CD4-positive, alpha-beta T cell (primary cell): ENCODE measurements around the gene ATG5. TPM values are rescaled to one million over a fixed set of nuclear protein-coding genes. Genes with fewer than 3 reads are reported as not detected.
"Not testable (repeated sequence)": the region's sequence is repeated elsewhere in the genome, so short reads cannot be mapped to it uniquely, and the experiment has no call there.

Experiments
- ATAC-seq: fragments of 200-7000 bp; cut with Tn5 transposase; one replicate; pipeline ENCODE4 v1.10.0; 2022; ENCODE audit warnings: mild to moderate bottlenecking; ENCODE audit not compliant: poor library complexity
- CTCF ChIA-PET: fragments of 350-600 bp; sonication (Branson Sonifier 250); formaldehyde crosslinking; loops from one replicate; lab custom pipeline; 2021; ENCODE audit warnings: antibody characterized with exemption, inconsistent platforms; lab: Charles Lee
- POLR2A ChIA-PET: fragments of 350-600 bp; sonication (Branson Sonifier 250); formaldehyde crosslinking; loops from one replicate; lab custom pipeline; 2021; ENCODE audit warnings: antibody characterized with exemption, inconsistent platforms; lab: Charles Lee
- DNase-seq, 14 experiments: peaks; one replicate each; pipeline ENCODE4 v3.0.0-alpha.2; 2013 to 2020; ENCODE audit warnings: mixed read lengths in 2 of 14
- H3K27ac ChIP-seq, 2 donors: one replicate each; pipeline versions ENCODE4 v1.5.1 to v1.7.0; 2013; ENCODE audit warnings: low read length in 2 of 2, low read depth in 1 of 2, mild to moderate bottlenecking in 1 of 2
- H3K27me3 ChIP-seq, 2 experiments: 1 replicate in 1 of 2; 2 replicates in 1 of 2; pipeline versions ENCODE4 v1.6.1 to v1.7.0; 2013; ENCODE audit warnings: low read length in 2 of 2, control low read depth in 1 of 2, mild to moderate bottlenecking in 1 of 2, moderate library complexity in 1 of 2; ENCODE audit not compliant: insufficient read depth in 2 of 2, control insufficient read depth in 1 of 2
- H3K36me3 ChIP-seq: one replicate; pipeline ENCODE4 v1.6.1; 2013; ENCODE audit warnings: low read length, control low read depth; ENCODE audit not compliant: insufficient read depth
- H3K4me1 ChIP-seq: one replicate; pipeline ENCODE4 v1.6.1; 2013; ENCODE audit warnings: low read length, control low read depth; ENCODE audit not compliant: insufficient read depth
- H3K4me3 ChIP-seq: one replicate; pipeline ENCODE4 v1.5.1; 2013; ENCODE audit warnings: mild to moderate bottlenecking, low read length, moderate library complexity
- H3K9me3 ChIP-seq, 2 experiments: 1 replicate in 1 of 2; 2 replicates in 1 of 2; pipeline versions ENCODE4 v1.6.1 to v1.7.0; 2013; ENCODE audit warnings: low read length in 2 of 2, mild to moderate bottlenecking in 2 of 2, control low read depth in 1 of 2, moderate library complexity in 1 of 2; ENCODE audit not compliant: control insufficient read depth in 1 of 2, insufficient read depth in 1 of 2
- H3K27ac Mint-ChIP-seq: one replicate; pipeline ENCODE4 v1.8.0; 2020; ENCODE audit warnings: mixed read lengths
- H3K27me3 Mint-ChIP-seq: one replicate; pipeline ENCODE4 v1.8.0; 2021; ENCODE audit warnings: mixed read lengths
- H3K36me3 Mint-ChIP-seq: one replicate; pipeline ENCODE4 v1.8.0; 2021; ENCODE audit warnings: low read depth, mixed read lengths
- H3K4me1 Mint-ChIP-seq: one replicate; pipeline ENCODE4 v1.8.0; 2021; ENCODE audit warnings: low read depth, mixed read lengths
- H3K4me3 Mint-ChIP-seq: one replicate; pipeline ENCODE4 v1.8.0; 2020; ENCODE audit warnings: mild to moderate bottlenecking, mixed read lengths
- H3K9me3 Mint-ChIP-seq: one replicate; pipeline ENCODE4 v1.8.0; 2020; ENCODE audit warnings: mixed read lengths
- CTCF ChIP-seq: fragments of 200-600 bp; IDR thresholded peaks from one replicate; pipeline ENCODE4 v1.8.0; 2022; ENCODE audit warnings: antibody characterized with exemption, mild to moderate bottlenecking
- intact Hi-C, 2 experiments: fragments of 100-400 bp; cut with DNase I in 1 of 2; cut with micrococcal nuclease in 1 of 2; formaldehyde crosslinking; loops; one replicate each; pipeline versions ENCODE4 v1.15.1 to v1.9.0; 2023 to 2025; cut with DNase I, micrococcal nuclease
- total RNA-seq, 174 experiments: library from RNA in 2 of 174; stranded (reverse) in 2 of 174; gene quantifications; one replicate each; pipeline ENCODE4 v1.2.3 and lab custom pipeline; 2021 to 2026

ATG5 gene
- total RNA-seq, 2 experiments from 2014 or later: 19.4 to 23.2 TPM

- H3K27me3 Mint-ChIP-seq: no peaks in the 10 kb centered on the region
- ChIA-PET CTCF (no interaction called here), POLR2A (no interaction called here)
- Histone ChIP-seq H3K4me3 (no peak overlapping the region), H3K9me3 (no peaks in the 10 kb centered on the region), H3K4me1 (no peaks in the 10 kb centered on the region), H3K36me3 (peaks cover 2% of the 10 kb centered on the region), H3K27ac (no peak overlapping the region), H3K27me3 (no peaks in the 10 kb centered on the region)
- intact Hi-C loops: no loop called here
- H3K9me3 Mint-ChIP-seq: no peaks in the 10 kb centered on the region
- no peak overlapping the region for H3K4me3 Mint-ChIP-seq
- peaks cover 13% of the 10 kb centered on the region for H3K36me3 Mint-ChIP-seq
- no peak for TF ChIP-seq CTCF
- no peak for DNase-seq
- H3K4me1 Mint-ChIP-seq: peaks cover 32% of the 10 kb centered on the region
- H3K27ac Mint-ChIP-seq: no peak overlapping the region
- ATAC-seq: no peak
These were observed 72.4 kb downstream of the ATG5 start for GRCh38 chr6:106253172-106253571.

- Mint-ChIP-seq H3K4me1 (peaks cover 27% of the 10 kb centered on the region), H3K27ac (no peak overlapping the region), H3K27me3 (no peaks in the 10 kb centered on the region), H3K36me3 (peaks cover 18% of the 10 kb centered on the region), H3K9me3 (no peaks in the 10 kb centered on the region), H3K4me3 (no peak overlapping the region)
- no peaks in the 10 kb centered on the region for H3K27me3 ChIP-seq
- TF ChIP-seq CTCF: no peak
- no peaks in the 10 kb centered on the region for H3K4me1 ChIP-seq
- H3K27ac ChIP-seq: no peak overlapping the region
- ChIA-PET CTCF (interaction anchor here (1.0 kb wide), 1 partner anchor 80 kb away, joined by 3 read pairs; no protein-coding TSS in a partner anchor), POLR2A (no interaction called here)
- intact Hi-C loops: no loop called here
- peaks cover 6% of the 10 kb centered on the region for H3K36me3 ChIP-seq
- no peak for ATAC-seq
- H3K9me3 ChIP-seq: no peaks in the 10 kb centered on the region
- H3K4me3 ChIP-seq: no peak overlapping the region
- no peak for DNase-seq
These were observed 72.9 kb downstream of the ATG5 start for GRCh38 chr6:106252687-106253086.

- H3K27ac ChIP-seq, H3K27me3 Mint-ChIP-seq, H3K9me3 ChIP-seq, ATAC-seq, H3K4me1 ChIP-seq, H3K27ac Mint-ChIP-seq, POLR2A ChIA-PET, H3K27me3 ChIP-seq, intact Hi-C loops, H3K4me3 Mint-ChIP-seq, DNase-seq, H3K4me3 ChIP-seq, H3K9me3 Mint-ChIP-seq: not testable (repeated sequence)
- CTCF ChIA-PET: interaction anchor here (1.0 kb wide), 1 partner anchor 79 kb away, joined by 3 read pairs; no protein-coding TSS in a partner anchor
- Mint-ChIP-seq H3K36me3 (peaks cover 28% of the 10 kb centered on the region), H3K4me1 (peaks cover 22% of the 10 kb centered on the region)
- H3K36me3 ChIP-seq: peaks cover 15% of the 10 kb centered on the region
These were observed 73.9 kb downstream of the ATG5 start for GRCh38 chr6:106251531-106252255.

- H3K27me3 ChIP-seq: no peaks in the 10 kb centered on the region
- Mint-ChIP-seq H3K27ac (no peak overlapping the region), H3K9me3 (no peaks in the 10 kb centered on the region), H3K4me1 (peaks cover 22% of the 10 kb centered on the region), H3K4me3 (no peak overlapping the region), H3K36me3 (peaks cover 28% of the 10 kb centered on the region), H3K27me3 (no peaks in the 10 kb centered on the region)
- no peak overlapping the region for H3K4me3 ChIP-seq
- no peaks in the 10 kb centered on the region for H3K4me1 ChIP-seq
- ChIA-PET CTCF (no interaction called here), POLR2A (no interaction called here)
- intact Hi-C loops: no loop called here
- DNase-seq: no peak
- H3K36me3 ChIP-seq: peaks cover 17% of the 10 kb centered on the region
- no peaks in the 10 kb centered on the region for H3K9me3 ChIP-seq
- no peak for TF ChIP-seq CTCF
- no peak overlapping the region for H3K27ac ChIP-seq
- ATAC-seq: no peak
These were observed 74.6 kb downstream of the ATG5 start for GRCh38 chr6:106250953-106251352.
